Hematopoietic multipotent progenitor cell treated with erythropoietin and hydrocortisone succinate and interleukin-3 and kit ligand, for 8 days (in vitro differentiated cells): ENCODE measurements around the gene SNRPA.

ENCODE experiments used
- DNase-seq: peaks from one replicate; pipeline ENCODE4 v3.0.0-alpha.2; 2015

SNRPA gene

GRCh38 chr19:40750874-40751537, at the start of gene SNRPA:
SNRPA (plus strand) TSS chr19:40751203; CDS start chr19:40751409, 206 bp downstream.
- DNase-seq: peak; percentile 99

- DNase-seq: no peak
Measured at GRCh38 chr19:40701758-40702157, 49.2 kb upstream of the SNRPA start.

- peak; percentile 24 for DNase-seq
Measured at GRCh38 chr19:40702337-40703012, 48.5 kb upstream of the SNRPA start.

GRCh38 chr19:40703029-40703755, 47.8 kb upstream of the SNRPA start:
- DNase-seq: no peak

GRCh38 chr19:40704491-40705361, 46.3 kb upstream of the SNRPA start:
- peak; percentile 6 for DNase-seq

GRCh38 chr19:40705362-40705651, 45.7 kb upstream of the SNRPA start:
- no peak for DNase-seq

GRCh38 chr19:40705950-40706619, 44.9 kb upstream of the SNRPA start:
- DNase-seq: no peak

GRCh38 chr19:40707615-40708014, 43.4 kb upstream of the SNRPA start:
- no peak for DNase-seq

GRCh38 chr19:40709817-40710216, 41.2 kb upstream of the SNRPA start:
- DNase-seq: no peak

GRCh38 chr19:40713939-40714338, 37.1 kb upstream of the SNRPA start:
- no peak for DNase-seq

- DNase-seq: peak; percentile 91
Measured at GRCh38 chr19:40714441-40715299, 36.3 kb upstream of the SNRPA start.

GRCh38 chr19:40716031-40716481, 34.9 kb upstream of the SNRPA start:
- DNase-seq: peak; percentile 62

GRCh38 chr19:40716482-40717324, 34.3 kb upstream of the SNRPA start, which contains the start of the genes COQ8B and ITPKC:
COQ8B (minus strand) TSS chr19:40716886; CDS start chr19:40714632, 2,254 bp downstream.
ITPKC (plus strand) TSS chr19:40717112; CDS start chr19:40717136, 24 bp downstream.
- peak; percentile 98 for DNase-seq

- DNase-seq: peak; percentile 8
Measured at GRCh38 chr19:40717325-40717879, 33.6 kb upstream of the SNRPA start.

- DNase-seq: peak; percentile 7
Measured at GRCh38 chr19:40717880-40718773, 32.9 kb upstream of the SNRPA start.

GRCh38 chr19:40718774-40719391, 32.1 kb upstream of the SNRPA start:
- DNase-seq: peak; percentile 24

- no peak for DNase-seq
Measured at GRCh38 chr19:40719414-40719894, 31.5 kb upstream of the SNRPA start.

- no peak for DNase-seq
Measured at GRCh38 chr19:40721140-40721486, 29.9 kb upstream of the SNRPA start.
